MCF 10A (cell line): ENCODE data around the gene SUSD1. TPM values are rescaled to one million over a fixed set of nuclear protein-coding genes. Genes with fewer than 3 reads are reported as not detected.
A peak's percentile ranks its signal among the peaks of the same experiment; 100 is the strongest.

Source experiments
- BruUV-seq: library from RNA; stranded (reverse); fragments of 400-500 nt; replicated peaks from 2 replicates; lab custom pipeline; 2021; lab: Mats Ljungman, UMichigan
- CTCF ChIA-PET: fragments of 300-600 bp; sonication (Branson Sonifier 250); formaldehyde crosslinking; extraction: SDS; loops from one replicate; lab custom pipeline; 2021; ENCODE audit warnings: antibody characterized with exemption, inconsistent platforms; lab: Yijun Ruan, JAX
- POLR2A ChIA-PET: fragments of 300-600, 350-650 bp; sonication (Branson Sonifier 250); formaldehyde crosslinking; extraction: SDS; loops from one replicate; lab custom pipeline; 2020; ENCODE audit warnings: antibody characterized with exemption, inconsistent platforms; lab: Yijun Ruan, JAX
- DNase-seq: peaks from one replicate; pipeline ENCODE4 v3.0.0-alpha.2; 2018; ENCODE audit not compliant: unreplicated experiment
- H3K27ac Mint-ChIP-seq: one replicate; pipeline ENCODE4 v1.8.0; 2022; ENCODE audit warnings: mild to moderate bottlenecking, low read depth, mixed read lengths; ENCODE audit not compliant: unreplicated experiment
- H3K27me3 Mint-ChIP-seq: one replicate; pipeline ENCODE4 v1.8.0; 2022; ENCODE audit warnings: mixed read lengths; ENCODE audit not compliant: insufficient read depth, unreplicated experiment
- H3K36me3 Mint-ChIP-seq: one replicate; pipeline ENCODE4 v1.8.0; 2022; ENCODE audit warnings: mild to moderate bottlenecking, moderate library complexity, mixed read lengths; ENCODE audit not compliant: insufficient read depth, unreplicated experiment
- H3K4me1 Mint-ChIP-seq: one replicate; pipeline ENCODE4 v1.8.0; 2022; ENCODE audit warnings: mixed read lengths; ENCODE audit not compliant: insufficient read depth, unreplicated experiment
- H3K4me3 Mint-ChIP-seq: one replicate; pipeline ENCODE4 v1.8.0; 2022; ENCODE audit warnings: mild to moderate bottlenecking, moderate library complexity, mixed read lengths; ENCODE audit not compliant: unreplicated experiment
- H3K9me3 Mint-ChIP-seq: one replicate; pipeline ENCODE4 v1.8.0; 2022; ENCODE audit warnings: mixed read lengths; ENCODE audit not compliant: unreplicated experiment
- CTCF ChIP-seq: fragments of 200-600 bp; IDR thresholded peaks from one replicate; pipeline ENCODE4 v1.8.0; 2022; ENCODE audit warnings: antibody characterized with exemption, mild to moderate bottlenecking; ENCODE audit not compliant: unreplicated experiment
- intact Hi-C: fragments of 100-400 bp; cut with micrococcal nuclease; formaldehyde crosslinking; loops from 2 replicates; pipeline ENCODE4 v1.14.1; 2022
- total RNA-seq: library from RNA; stranded (reverse); gene quantifications from 2 replicates; pipeline ENCODE4 v1.2.3, GENCODE V29; 2022

The SUSD1 gene
- total RNA-seq, 1 experiment from 2014 or later = 2.0 TPM

DNA sequence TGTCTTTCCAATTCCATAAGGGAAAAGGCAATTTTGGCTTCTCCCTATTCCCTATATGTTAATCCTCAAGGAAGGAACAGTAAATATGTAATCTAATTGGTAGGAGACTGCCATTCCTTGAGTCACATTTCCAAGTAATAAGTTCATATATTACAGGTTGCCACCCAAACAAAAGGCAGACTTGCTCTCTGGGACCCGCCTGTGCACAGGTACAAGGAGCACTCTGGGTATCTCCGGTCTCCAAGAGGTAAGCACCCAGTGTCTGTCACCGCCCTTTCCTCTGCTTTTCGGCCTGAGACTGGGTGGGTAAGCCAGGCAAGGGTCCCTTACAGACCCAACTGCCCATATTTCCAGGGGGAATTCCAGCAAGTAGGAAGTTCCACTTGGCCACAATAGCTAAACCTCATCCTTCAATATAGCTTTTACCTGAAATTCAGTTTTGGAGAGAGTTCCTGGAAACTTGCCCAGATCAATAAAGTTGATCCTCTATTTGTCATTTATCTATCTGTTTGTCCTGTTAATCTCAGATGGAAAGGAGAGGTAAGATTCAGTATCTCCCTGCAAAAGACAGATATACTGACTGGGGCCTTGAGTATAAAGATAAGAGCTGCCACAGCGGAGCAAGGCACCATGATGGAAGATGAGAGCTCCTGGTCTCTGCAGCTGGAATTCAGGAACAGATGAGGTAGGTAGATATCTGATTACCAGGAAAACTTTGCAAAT lies 81.8 kb downstream of the SUSD1 start:
- Mint-ChIP-seq H3K4me3 (no peak overlapping the region), H3K27me3 (no peaks in the 10 kb centered on the region), H3K36me3 (no peaks in the 10 kb centered on the region), H3K4me1 (no peaks in the 10 kb centered on the region), H3K27ac (no peak overlapping the region), H3K9me3 (no peaks in the 10 kb centered on the region)
- no peak for TF ChIP-seq CTCF
- BruUV-seq = no TSS peak
- ChIA-PET POLR2A (interaction anchor here (0.6 to 1.1 kb wide), 2 partner anchors 8 to 477 kb away, joined by 3 read pairs; no protein-coding TSS in a partner anchor), CTCF (interaction anchor here (0.7 to 1.4 kb wide), 8 partner anchors 9 to 493 kb away, joined by 3 to 8 read pairs (median 3); no protein-coding TSS in a partner anchor)
- intact Hi-C loops = no loop called here
- no peak for DNase-seq

- no peak for DNase-seq
- no TSS peak for BruUV-seq
- intact Hi-C loops = no loop called here
- no peak overlapping the region for H3K27ac Mint-ChIP-seq
- H3K27me3 Mint-ChIP-seq = no peaks in the 10 kb centered on the region
- no peaks in the 10 kb centered on the region for H3K4me1 Mint-ChIP-seq
- ChIA-PET CTCF (interaction anchor here (0.6 to 1.6 kb wide), 4 partner anchors 9 to 668 kb away, joined by 3 to 5 read pairs (median 4); no protein-coding TSS in a partner anchor), POLR2A (interaction anchor here (0.7 kb wide), 1 partner anchor 270 kb away, joined by 4 read pairs; no protein-coding TSS in a partner anchor)
- H3K36me3 Mint-ChIP-seq = no peaks in the 10 kb centered on the region
- no peak for TF ChIP-seq CTCF
- no peaks in the 10 kb centered on the region for H3K9me3 Mint-ChIP-seq
- H3K4me3 Mint-ChIP-seq = no peak overlapping the region
Measured at GRCh38 chr9:112091810-112092209, 83.3 kb downstream of the SUSD1 start.

DNA sequence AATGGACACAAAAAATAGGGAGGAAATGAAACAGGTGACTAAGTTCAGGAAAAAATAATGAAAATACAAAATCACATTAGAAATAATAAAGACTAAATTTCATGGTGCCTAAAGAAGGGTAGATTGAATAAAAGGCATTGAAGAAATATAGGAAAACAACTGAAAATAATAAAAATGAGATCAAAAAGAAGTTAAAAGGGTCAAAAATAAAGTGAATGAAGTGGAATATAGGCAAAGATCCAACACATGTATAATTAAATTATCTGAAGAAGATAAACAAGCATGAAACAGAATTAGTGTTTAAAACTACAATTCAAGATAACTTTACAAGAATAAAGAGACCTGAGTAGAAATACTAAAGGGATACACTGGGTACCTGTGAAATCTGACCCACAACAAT lies 87.6 kb downstream of the SUSD1 start:
- H3K9me3 Mint-ChIP-seq = no peaks in the 10 kb centered on the region
- ChIA-PET POLR2A (interaction anchor here (0.9 kb wide), 1 partner anchor 13 kb away, joined by 3 read pairs; no protein-coding TSS in a partner anchor), CTCF (interaction anchor here (0.8 to 3.9 kb wide), 7 partner anchors 10 to 329 kb away, joined by 3 to 30 read pairs (median 6); no protein-coding TSS in a partner anchor)
- no peak overlapping the region for H3K4me3 Mint-ChIP-seq
- no TSS peak for BruUV-seq
- intact Hi-C loops = loop anchor here (2.0 to 10.0 kb wide), 2 partner anchors 273 to 727 kb away; no protein-coding TSS in a partner anchor
- no peak overlapping the region for H3K27ac Mint-ChIP-seq
- DNase-seq = no peak
- no peaks in the 10 kb centered on the region for H3K36me3 Mint-ChIP-seq
- peaks cover 6% of the 10 kb centered on the region for H3K4me1 Mint-ChIP-seq
- H3K27me3 Mint-ChIP-seq = no peaks in the 10 kb centered on the region
- TF ChIP-seq CTCF = no peak

DNA sequence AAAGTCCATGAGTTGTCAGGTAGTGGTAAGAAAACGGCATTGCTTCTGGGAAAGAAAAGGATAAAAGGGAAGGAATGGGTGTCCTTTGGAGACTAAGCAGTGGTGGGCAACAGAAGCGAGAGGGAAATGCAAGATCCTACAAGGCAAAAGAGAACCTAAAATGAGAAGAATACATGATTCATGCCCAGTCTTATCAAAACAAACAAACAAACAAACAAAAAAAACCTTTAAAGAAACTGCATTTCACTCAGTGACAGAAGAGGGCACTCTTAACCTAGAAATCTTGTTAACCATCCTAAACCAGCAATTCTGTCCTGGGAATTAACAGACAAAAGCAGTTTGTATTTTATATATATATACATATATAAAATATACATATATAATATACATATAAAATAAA lies 88.5 kb downstream of the SUSD1 start:
- H3K27ac Mint-ChIP-seq = peak overlapping the region; percentile 65
- peak; percentile 39 for DNase-seq
- intact Hi-C loops = loop anchor here (2.0 to 10.0 kb wide), 2 partner anchors 274 to 728 kb away; no protein-coding TSS in a partner anchor

More for the DNA sequence above, 88.5 kb downstream of the SUSD1 start:
- CTCF ChIA-PET = interaction anchor here (0.6 to 3.9 kb wide), 13 partner anchors 10 to 835 kb away, joined by 3 to 30 read pairs (median 4); no protein-coding TSS in a partner anchor
- Mint-ChIP-seq H3K9me3 (peaks cover 5% of the 10 kb centered on the region), H3K4me3 (no peak overlapping the region), H3K4me1 (peaks cover 6% of the 10 kb centered on the region), H3K27me3 (no peaks in the 10 kb centered on the region), H3K36me3 (no peaks in the 10 kb centered on the region)
- BruUV-seq = no TSS peak
- peak; percentile 62 for TF ChIP-seq CTCF
- POLR2A ChIA-PET = interaction anchor here (0.7 kb wide), 1 partner anchor 272 kb away, joined by 5 read pairs; no protein-coding TSS in a partner anchor
